ENCODE results near the gene SH3PXD2A.

SH3PXD2A gene

GRCh38 chr10:103620891-103621782, 234.2 kb downstream of the SH3PXD2A start:
- ChIA-PET CTCF (interaction anchor here (0.9 to 2.4 kb wide), 5 partner anchors 22 to 65 kb away, joined by 3 to 9 read pairs (median 5); no protein-coding TSS in a partner anchor), POLR2A (no interaction called here)
- no peaks in the 10 kb centered on the region for H3K4me1 ChIP-seq (ENCODE audit: control insufficient read depth, insufficient read depth, low read length)
- peaks cover 0 to 96% of the 10 kb centered on the region in 2 experiments; a peak in 1 of 3 replicates for H3K36me3 ChIP-seq (ENCODE audit: control insufficient read depth in 2 of 2, insufficient read depth in 1 of 2, low read length in 2 of 2)
- no peak overlapping the region for H3K4me3 ChIP-seq (ENCODE audit: low read depth, low read length)
- no peaks in the 10 kb centered on the region for H3K9me3 ChIP-seq (ENCODE audit: control insufficient read depth, insufficient read depth, low read depth, low read length)
- TF ChIP-seq ZNF558 (tag by site-specific recombination; IDR thresholded peaks at IDR 0.05) = no peak
- TF ChIP-seq ZNF660 (tag by site-specific recombination; IDR thresholded peaks at IDR 0.05) = no peak
- no peak for TF ChIP-seq ZNF549 (tag by site-specific recombination; IDR thresholded peaks at IDR 0.05)
- no peak for TF ChIP-seq ZNF837 (tag by site-specific recombination; IDR thresholded peaks at IDR 0.05)
- TF ChIP-seq HOXD13 (CRISPR knock-in tag; IDR thresholded peaks at IDR 0.05; ENCODE audit: borderline replicate concordance) = no peak
- TF ChIP-seq ZNF155 (tag by site-specific recombination; IDR thresholded peaks at IDR 0.05) = no peak
- no peak for TF ChIP-seq ZNF571 (tag by site-specific recombination; IDR thresholded peaks at IDR 0.05)
- no peak overlapping the region for H3K27ac ChIP-seq (ENCODE audit: extremely low read depth, low read depth, low read length)

GRCh38 chr10:103620352-103620740, 235.0 kb downstream of the SH3PXD2A start:
- ChIA-PET POLR2A (no interaction called here), CTCF (interaction anchor here (0.6 to 2.4 kb wide), 3 partner anchors 21 to 66 kb away, joined by 4 to 9 read pairs (median 8); no protein-coding TSS in a partner anchor)
- no peak overlapping the region for H3K4me3 ChIP-seq (ENCODE audit: low read depth, low read length)
- H3K9me3 ChIP-seq (ENCODE audit: control insufficient read depth, insufficient read depth, low read depth, low read length) = no peaks in the 10 kb centered on the region
- H3K36me3 ChIP-seq (ENCODE audit: control insufficient read depth in 2 of 2, insufficient read depth in 1 of 2, low read length in 2 of 2) = peaks cover 0 to 94% of the 10 kb centered on the region in 2 experiments; a peak in 1 of 3 replicates
- TF ChIP-seq ZNF792 (tag by site-specific recombination; IDR thresholded peaks at IDR 0.05) (no peak), ZBTB1 (tag by site-specific recombination; IDR thresholded peaks at IDR 0.05) (no peak), PRDM10 (tag by site-specific recombination; IDR thresholded peaks at IDR 0.05) (no peak), ZBTB49 (tag by site-specific recombination; IDR thresholded peaks at IDR 0.05; ENCODE audit: low read depth) (no peak), ZSCAN30 (tag by site-specific recombination; IDR thresholded peaks at IDR 0.05) (no peak), ZNF658 (tag by site-specific recombination; IDR thresholded peaks at IDR 0.05) (no peak), ZNF777 (tag by site-specific recombination; IDR thresholded peaks at IDR 0.05; ENCODE audit: borderline replicate concordance) (no peak), ZNF558 (tag by site-specific recombination; IDR thresholded peaks at IDR 0.05) (no peak)
- no peaks in the 10 kb centered on the region for H3K4me1 ChIP-seq (ENCODE audit: control insufficient read depth, insufficient read depth, low read length)
- H3K27ac ChIP-seq (ENCODE audit: extremely low read depth, low read depth, low read length) = no peak overlapping the region
